Measurements from ENCODE around the gene ZNF628. TPM values are rescaled to one million over a fixed set of nuclear protein-coding genes. Genes with fewer than 3 reads are reported as not detected.
A peak's percentile ranks its signal among the peaks of the same experiment; 100 is the strongest.

ZNF628 gene
- total RNA-seq, 2 experiments from 2014 or later: 6.0 to 6.1 TPM

- Mint-ChIP-seq H3K36me3 (ENCODE audit: low read depth) (no peaks in the 10 kb centered on the region), H3K27ac (no peak overlapping the region), H3K4me1 (ENCODE audit: low read depth) (peaks cover 20% of the 10 kb centered on the region), H3K27me3 (ENCODE audit: low read depth) (no peaks in the 10 kb centered on the region), H3K9me3 (no peaks in the 10 kb centered on the region), H3K4me3 (peak overlapping the region; percentile 93)
- CTCF ChIA-PET: interaction anchor here (0.7 to 1.2 kb wide), 2 partner anchors 41 to 170 kb away, joined by 5 to 7 read pairs; no protein-coding TSS in a partner anchor
- DNase-seq: no peak
- intact Hi-C loops (cut with micrococcal nuclease): no loop called here
These were observed 13.7 kb upstream of the ZNF628 start for GRCh38 chr19:55462722-55463121.

- H3K36me3 Mint-ChIP-seq (ENCODE audit: low read depth): no peaks in the 10 kb centered on the region
- H3K27me3 Mint-ChIP-seq (ENCODE audit: low read depth): no peaks in the 10 kb centered on the region
- H3K9me3 Mint-ChIP-seq: no peaks in the 10 kb centered on the region
- CTCF ChIA-PET: no interaction called here
- no peak overlapping the region for H3K27ac Mint-ChIP-seq
- no peak overlapping the region for H3K4me3 Mint-ChIP-seq
- peaks cover 22% of the 10 kb centered on the region for H3K4me1 Mint-ChIP-seq (ENCODE audit: low read depth)
- no peak for DNase-seq
- intact Hi-C loops (cut with micrococcal nuclease): no loop called here
These were observed 12.8 kb upstream of the ZNF628 start for GRCh38 chr19:55463583-55464031.

- Mint-ChIP-seq H3K4me3 (no peak overlapping the region), H3K4me1 (ENCODE audit: low read depth) (peaks cover 22% of the 10 kb centered on the region), H3K9me3 (no peaks in the 10 kb centered on the region), H3K27me3 (ENCODE audit: low read depth) (no peaks in the 10 kb centered on the region), H3K36me3 (ENCODE audit: low read depth) (no peaks in the 10 kb centered on the region), H3K27ac (no peak overlapping the region)
- CTCF ChIA-PET: no interaction called here
- DNase-seq: no peak
- intact Hi-C loops (cut with micrococcal nuclease): no loop called here
These were observed 12.3 kb upstream of the ZNF628 start for GRCh38 chr19:55464039-55464661.

- Mint-ChIP-seq H3K9me3 (no peaks in the 10 kb centered on the region), H3K4me1 (ENCODE audit: low read depth) (peaks cover 22% of the 10 kb centered on the region), H3K27ac (no peak within 1 kb of the TSS), H3K4me3 (no peak within 1 kb of the TSS), H3K36me3 (ENCODE audit: low read depth) (no peaks in the 10 kb centered on the region), H3K27me3 (ENCODE audit: low read depth) (no peaks in the 10 kb centered on the region)
- intact Hi-C loops (cut with micrococcal nuclease): no loop called here
- CTCF ChIA-PET: no interaction called here
- no peak for DNase-seq
These were observed 11.8 kb upstream of the ZNF628 start, which contains the start of gene C19orf85 for GRCh38 chr19:55464662-55465054. Gene C19orf85 (minus strand): TSS chr19:55464751. CDS start chr19:55464554, 197 bp downstream.

GRCh38 chr19:55465460-55466240, 10.8 kb upstream of the ZNF628 start:
- no peak overlapping the region for H3K27ac Mint-ChIP-seq
- no peaks in the 10 kb centered on the region for H3K27me3 Mint-ChIP-seq (ENCODE audit: low read depth)
- H3K4me3 Mint-ChIP-seq: no peak overlapping the region
- H3K36me3 Mint-ChIP-seq (ENCODE audit: low read depth): no peaks in the 10 kb centered on the region
- H3K9me3 Mint-ChIP-seq: no peaks in the 10 kb centered on the region
- CTCF ChIA-PET: interaction anchor here (4.3 kb wide), 1 partner anchor 38 kb away, joined by 64 read pairs; no protein-coding TSS in a partner anchor
- intact Hi-C loops (cut with micrococcal nuclease): no loop called here
- DNase-seq: no peak
- H3K4me1 Mint-ChIP-seq (ENCODE audit: low read depth): peaks cover 13% of the 10 kb centered on the region

GRCh38 chr19:55466241-55466614, 10.2 kb upstream of the ZNF628 start:
- Mint-ChIP-seq H3K4me3 (no peak overlapping the region), H3K9me3 (no peaks in the 10 kb centered on the region), H3K27me3 (ENCODE audit: low read depth) (no peaks in the 10 kb centered on the region), H3K36me3 (ENCODE audit: low read depth) (no peaks in the 10 kb centered on the region), H3K27ac (no peak overlapping the region), H3K4me1 (ENCODE audit: low read depth) (peaks cover 9% of the 10 kb centered on the region)
- no peak for DNase-seq
- CTCF ChIA-PET: interaction anchor here (0.6 to 4.3 kb wide), 8 partner anchors 13 to 991 kb away, joined by 3 to 64 read pairs (median 8); partner anchors contain the start of gene ZNF784
- intact Hi-C loops (cut with micrococcal nuclease): no loop called here

GRCh38 chr19:55467236-55468053, 9.0 kb upstream of the ZNF628 start:
- CTCF ChIA-PET: interaction anchor here (0.7 to 4.3 kb wide), 24 partner anchors 8 to 228 kb away, joined by 3 to 64 read pairs (median 4); partner anchors contain the start of genes CCDC106, NAT14, SHISA7 and UBE2S
- Mint-ChIP-seq H3K36me3 (ENCODE audit: low read depth) (no peaks in the 10 kb centered on the region), H3K4me1 (ENCODE audit: low read depth) (peaks cover 2% of the 10 kb centered on the region), H3K27me3 (ENCODE audit: low read depth) (no peaks in the 10 kb centered on the region), H3K4me3 (no peak overlapping the region), H3K27ac (no peak overlapping the region), H3K9me3 (no peaks in the 10 kb centered on the region)
- DNase-seq: peak; percentile 58
- intact Hi-C loops (cut with micrococcal nuclease): loop anchor here (1.0 to 2.0 kb wide), 2 partner anchors 37 to 159 kb away; no protein-coding TSS in a partner anchor

GRCh38 chr19:55468054-55468393, 8.4 kb upstream of the ZNF628 start:
- H3K4me3 Mint-ChIP-seq: no peak overlapping the region
- DNase-seq: no peak
- no peak overlapping the region for H3K27ac Mint-ChIP-seq
- intact Hi-C loops (cut with micrococcal nuclease): loop anchor here (1.0 to 2.0 kb wide), 2 partner anchors 36 to 159 kb away; no protein-coding TSS in a partner anchor
- H3K4me1 Mint-ChIP-seq (ENCODE audit: low read depth): peaks cover 1% of the 10 kb centered on the region
- no peaks in the 10 kb centered on the region for H3K36me3 Mint-ChIP-seq (ENCODE audit: low read depth)
- H3K27me3 Mint-ChIP-seq (ENCODE audit: low read depth): no peaks in the 10 kb centered on the region
- CTCF ChIA-PET: interaction anchor here (1.0 to 4.3 kb wide), 16 partner anchors 8 to 179 kb away, joined by 3 to 64 read pairs (median 6); partner anchors contain the start of genes CCDC106, SHISA7, ZNF628 and ZNF784
- no peaks in the 10 kb centered on the region for H3K9me3 Mint-ChIP-seq

GRCh38 chr19:55471266-55471665, 5.2 kb upstream of the ZNF628 start:
- Mint-ChIP-seq H3K27ac (no peak overlapping the region), H3K27me3 (ENCODE audit: low read depth) (no peaks in the 10 kb centered on the region), H3K4me3 (no peak overlapping the region), H3K4me1 (ENCODE audit: low read depth) (peaks cover 6% of the 10 kb centered on the region), H3K9me3 (no peaks in the 10 kb centered on the region), H3K36me3 (ENCODE audit: low read depth) (no peaks in the 10 kb centered on the region)
- no peak for DNase-seq
- intact Hi-C loops (cut with micrococcal nuclease): no loop called here
- CTCF ChIA-PET: interaction anchor here (0.5 to 1.2 kb wide), 5 partner anchors 14 to 160 kb away, joined by 3 to 5 read pairs (median 3); partner anchors contain the start of gene NAT14

GRCh38 chr19:55472463-55472862, 4.0 kb upstream of the ZNF628 start:
- CTCF ChIA-PET: no interaction called here
- intact Hi-C loops (cut with micrococcal nuclease): no loop called here
- Mint-ChIP-seq H3K4me3 (no peak overlapping the region), H3K36me3 (ENCODE audit: low read depth) (no peaks in the 10 kb centered on the region), H3K27ac (no peak overlapping the region), H3K9me3 (no peaks in the 10 kb centered on the region), H3K4me1 (ENCODE audit: low read depth) (peaks cover 9% of the 10 kb centered on the region), H3K27me3 (ENCODE audit: low read depth) (no peaks in the 10 kb centered on the region)
- DNase-seq: no peak

- H3K36me3 Mint-ChIP-seq (ENCODE audit: low read depth): no peaks in the 10 kb centered on the region
- DNase-seq: no peak
- no peaks in the 10 kb centered on the region for H3K27me3 Mint-ChIP-seq (ENCODE audit: low read depth)
- H3K4me3 Mint-ChIP-seq: no peak overlapping the region
- CTCF ChIA-PET: interaction anchor here (0.7 to 1.2 kb wide), 4 partner anchors 12 to 133 kb away, joined by 3 to 4 read pairs (median 3); no protein-coding TSS in a partner anchor
- H3K27ac Mint-ChIP-seq: no peak overlapping the region
- H3K4me1 Mint-ChIP-seq (ENCODE audit: low read depth): peaks cover 16% of the 10 kb centered on the region
- intact Hi-C loops (cut with micrococcal nuclease): no loop called here
- no peaks in the 10 kb centered on the region for H3K9me3 Mint-ChIP-seq
These were observed 3.0 kb upstream of the ZNF628 start for GRCh38 chr19:55473225-55474012.

Measured in activated naive CD4-positive, alpha-beta T cell treated with anti-CD3 and anti-CD28 coated beads for 36 hours (primary cell).